Stromal cell of bone marrow (primary cell): ENCODE data around the gene UBE3B.
A peak's percentile ranks its signal among the peaks of the same experiment; 100 is the strongest.

ENCODE experiments used
- DNase-seq: peaks from one replicate; pipeline ENCODE4 v3.0.0-alpha.2; 2012; ENCODE audit warnings: low read depth

The UBE3B gene

GRCh38 chr12:109554761-109555160 is 77.3 kb downstream of the UBE3B start:
- no peak for DNase-seq

- no peak for DNase-seq
Measured at GRCh38 chr12:109555431-109556315, 78.2 kb downstream of the UBE3B start.

- no peak for DNase-seq
Measured at GRCh38 chr12:109557200-109557599, 79.8 kb downstream of the UBE3B start.

- DNase-seq: no peak
Measured at GRCh38 chr12:109557805-109558204, 80.4 kb downstream of the UBE3B start.

GRCh38 chr12:109558374-109559199 is 81.2 kb downstream of the UBE3B start:
- DNase-seq: no peak

GRCh38 chr12:109559200-109559505 is 81.7 kb downstream of the UBE3B start:
- DNase-seq: no peak

GRCh38 chr12:109559601-109560000 is 82.2 kb downstream of the UBE3B start:
- DNase-seq: no peak

- DNase-seq: no peak
Measured at GRCh38 chr12:109560867-109561710, 83.7 kb downstream of the UBE3B start.

- DNase-seq: no peak
Measured at GRCh38 chr12:109561711-109562030, 84.2 kb downstream of the UBE3B start.

- no peak for DNase-seq
Measured at GRCh38 chr12:109562871-109563270, 85.4 kb downstream of the UBE3B start.

- no peak for DNase-seq
Measured at GRCh38 chr12:109563291-109564284, 86.2 kb downstream of the UBE3B start.

- DNase-seq: no peak
Measured at GRCh38 chr12:109566424-109566823, 89.0 kb downstream of the UBE3B start.

GRCh38 chr12:109567296-109567695 is 89.9 kb downstream of the UBE3B start:
- DNase-seq: no peak

GRCh38 chr12:109567967-109568366 is 90.5 kb downstream of the UBE3B start:
- DNase-seq: no peak

- no peak for DNase-seq
Measured at GRCh38 chr12:109568486-109568885, 91.1 kb downstream of the UBE3B start.

GRCh38 chr12:109571773-109572505 is 94.5 kb downstream of the UBE3B start:
- no peak for DNase-seq

GRCh38 chr12:109572506-109572845 is 95.0 kb downstream of the UBE3B start:
- DNase-seq: no peak

GRCh38 chr12:109573029-109573913 is 95.8 kb downstream of the UBE3B start, which contains the start of the genes MMAB and MVK:
TSS of gene MMAB (minus strand) at chr12:109573504. CDS start at chr12:109573480, 24 bp downstream.
TSS of gene MVK (plus strand) at chr12:109573794. CDS start at chr12:109574823, 1,029 bp downstream.
- DNase-seq: peak; percentile 99

- DNase-seq: no peak
Measured at GRCh38 chr12:109573914-109574244, 96.4 kb downstream of the UBE3B start.

- DNase-seq: no peak
Measured at GRCh38 chr12:109575683-109576082, 98.2 kb downstream of the UBE3B start.
